SIG-M5 treated with dmso at 0.1 percent for 504 hours (cell line): Measurements from ENCODE around the gene TEX261.
"Not testable (repeated sequence)": the region's sequence is repeated elsewhere in the genome, so short reads cannot be mapped to it uniquely, and the experiment has no call there.

Source experiments
- DNase-seq: peaks from one replicate; lab custom pipeline; 2025; ENCODE audit not compliant: unreplicated experiment; lab: John Stamatoyannopoulos, UW

TEX261 gene

DNA sequence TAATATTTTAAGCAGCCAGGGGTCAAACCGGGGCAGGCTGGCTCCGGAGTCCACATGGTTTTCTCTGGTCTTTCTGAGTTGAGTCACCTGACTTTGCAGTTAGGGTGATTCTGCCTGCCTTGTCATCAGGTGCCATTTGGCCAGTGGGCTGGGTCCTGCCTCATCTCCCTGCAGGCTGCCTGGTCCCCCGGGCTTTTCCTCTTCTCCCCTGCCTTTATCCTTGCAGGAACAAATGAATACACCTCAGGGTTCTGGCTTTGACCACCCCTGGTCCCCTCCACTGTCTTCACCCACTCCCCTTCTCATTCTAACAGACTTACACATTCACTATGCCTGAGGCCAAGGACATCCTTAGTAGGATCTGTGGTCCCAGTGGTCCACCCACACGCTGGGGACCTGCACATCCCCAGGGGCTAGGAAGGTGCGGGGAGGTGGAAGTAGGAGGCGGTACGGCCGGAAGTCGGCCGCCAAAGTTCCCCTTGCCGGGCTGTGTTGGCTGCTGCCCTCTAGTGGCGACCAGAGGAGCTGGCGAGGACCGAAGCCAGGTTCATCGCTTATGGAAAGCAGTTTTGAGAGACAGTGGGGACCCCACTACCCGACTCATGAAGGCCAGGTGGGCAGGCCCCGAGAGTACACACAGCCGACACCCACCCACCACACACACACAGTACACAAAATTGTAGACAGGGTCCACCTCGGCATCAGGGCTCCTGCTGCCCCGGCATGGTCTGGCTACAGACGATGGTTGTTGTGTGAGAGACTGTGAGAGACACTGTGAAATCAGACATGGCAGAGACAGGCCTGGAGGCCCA is 6.3 kb upstream of the TEX261 start:
- peak; percentile 69 for DNase-seq

GRCh38 chr2:70999931-71000330 is 5.3 kb upstream of the TEX261 start:
- not testable (repeated sequence) for DNase-seq

GRCh38 chr2:70999362-70999761 is 4.7 kb upstream of the TEX261 start:
- DNase-seq = no peak

DNA sequence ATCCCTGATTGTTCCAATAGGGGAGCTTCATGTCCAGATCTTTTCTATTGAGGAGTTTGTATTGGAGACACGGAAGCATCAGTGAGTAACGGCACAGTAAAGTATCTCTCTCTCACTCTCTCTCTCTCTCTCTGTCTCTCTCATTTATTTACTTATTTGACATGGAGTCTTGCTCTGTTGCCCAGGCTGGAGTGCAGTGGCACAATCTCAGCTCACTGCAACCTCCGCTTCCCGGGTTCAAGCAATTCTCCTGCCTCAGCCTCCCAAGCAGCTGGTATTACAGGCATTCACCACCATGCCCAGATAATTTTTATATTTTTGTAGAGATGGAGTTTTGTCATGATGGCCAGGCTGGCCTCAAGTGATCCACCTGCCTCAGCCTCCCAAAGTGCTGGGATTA is 4.2 kb upstream of the TEX261 start:
- DNase-seq = not testable (repeated sequence)

- DNase-seq = peak; percentile 58
These were observed 705 bp upstream of the TEX261 start for GRCh38 chr2:70995426-70995729.

DNA sequence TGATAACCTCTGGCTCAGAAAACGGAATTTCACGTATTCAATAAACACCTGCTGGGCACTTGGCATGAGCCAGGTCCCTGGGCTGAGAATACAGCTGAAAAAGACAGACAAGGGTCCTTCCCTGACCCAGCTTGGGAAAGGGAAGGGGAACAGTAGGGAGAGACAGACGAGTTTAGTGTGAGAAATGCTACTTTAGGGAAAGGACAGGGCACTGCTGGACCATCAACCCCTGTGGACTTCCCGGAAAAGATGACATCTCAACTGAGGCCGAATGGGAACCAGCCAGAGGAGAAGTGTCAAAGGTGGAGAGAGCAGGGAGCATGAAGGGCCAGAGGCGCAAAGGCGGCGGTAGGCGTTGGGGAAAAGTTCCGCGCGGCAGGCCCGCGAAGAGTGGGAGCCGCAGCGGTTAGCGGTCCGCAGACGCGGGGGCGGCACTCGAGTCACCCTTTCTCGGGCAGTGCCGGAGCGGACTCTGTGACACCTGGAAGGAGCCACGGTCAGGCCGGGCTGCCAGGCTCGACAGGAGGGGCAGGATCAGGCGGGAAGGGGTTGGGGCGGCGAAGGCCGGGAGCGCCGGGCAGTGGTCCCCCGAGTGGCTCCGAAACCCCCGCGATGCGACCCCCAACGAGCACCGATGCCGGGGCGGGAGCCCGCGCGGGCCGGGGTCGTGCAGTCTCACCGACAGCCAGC is 519 bp downstream of the TEX261 start:
- peak; percentile 9 for DNase-seq

- peak; percentile 9 for DNase-seq
These were observed 1.5 kb downstream of the TEX261 start for GRCh38 chr2:70992945-70993853.

- DNase-seq = no peak
These were observed 2.9 kb downstream of the TEX261 start for GRCh38 chr2:70991742-70992141.

GRCh38 chr2:70991142-70991541 is 3.5 kb downstream of the TEX261 start:
- no peak for DNase-seq

DNA sequence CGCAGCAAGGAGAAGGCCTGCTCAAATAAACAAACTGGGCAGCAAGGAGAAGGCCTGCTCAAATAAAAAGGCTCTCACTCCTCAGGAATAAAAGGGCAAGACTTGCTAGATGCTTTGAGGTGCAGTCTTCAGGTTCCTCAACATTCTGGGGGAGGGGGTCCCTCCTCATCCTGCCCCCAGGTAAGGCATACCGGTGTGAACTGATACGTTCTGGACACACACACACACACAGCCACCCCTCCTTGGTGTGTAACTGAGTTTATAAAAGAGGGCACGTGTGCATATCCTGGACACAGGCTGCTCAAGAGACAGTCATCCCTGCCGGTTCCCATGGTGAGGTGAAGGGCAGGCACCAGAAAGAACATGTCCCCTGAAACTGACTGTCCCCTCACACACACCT is 4.5 kb downstream of the TEX261 start:
- no peak for DNase-seq

DNA sequence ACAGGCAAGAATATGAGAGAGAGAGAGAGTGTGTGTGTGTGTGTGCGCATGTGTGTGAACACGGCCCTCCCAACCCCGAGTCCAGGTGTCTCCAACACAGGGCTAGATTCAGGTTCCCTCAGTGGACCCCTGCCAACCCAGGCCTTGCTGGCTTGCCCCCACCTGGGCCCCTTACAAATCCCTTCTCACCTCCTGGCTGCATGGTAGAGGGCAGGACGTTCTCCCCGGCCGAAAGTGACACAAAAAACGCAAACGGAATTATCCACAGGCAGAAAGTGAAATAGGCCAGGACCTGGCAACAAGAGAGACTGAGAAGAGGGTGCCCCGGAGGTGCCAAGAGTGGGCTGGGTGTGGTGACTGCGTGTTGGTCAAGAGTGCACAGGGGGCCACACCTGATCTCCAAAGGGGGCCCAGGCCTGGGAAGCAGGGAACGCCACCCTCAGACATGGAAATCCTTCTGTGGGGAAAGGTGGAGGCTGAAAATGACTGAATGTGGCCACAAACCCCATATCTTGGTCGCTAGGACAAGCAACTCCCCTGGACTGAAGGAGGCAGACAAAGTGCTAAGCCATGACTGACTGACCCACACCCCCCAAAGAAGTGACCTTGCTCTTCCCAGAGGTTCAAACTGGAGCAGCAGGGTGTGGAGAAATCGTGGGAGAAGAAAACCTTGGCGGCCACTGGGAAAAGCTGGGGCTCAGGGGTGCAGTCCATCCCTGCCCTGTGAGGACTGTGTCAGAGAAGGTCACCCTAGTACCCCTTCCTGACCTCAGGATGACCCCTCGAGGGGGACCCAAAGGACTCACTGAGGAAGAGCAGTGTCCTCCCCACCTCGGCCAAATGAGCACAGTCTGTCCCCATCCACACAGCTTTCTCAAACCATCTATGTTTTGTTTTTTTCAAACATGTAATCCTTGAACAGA is 5.7 kb downstream of the TEX261 start:
- no peak for DNase-seq

DNA sequence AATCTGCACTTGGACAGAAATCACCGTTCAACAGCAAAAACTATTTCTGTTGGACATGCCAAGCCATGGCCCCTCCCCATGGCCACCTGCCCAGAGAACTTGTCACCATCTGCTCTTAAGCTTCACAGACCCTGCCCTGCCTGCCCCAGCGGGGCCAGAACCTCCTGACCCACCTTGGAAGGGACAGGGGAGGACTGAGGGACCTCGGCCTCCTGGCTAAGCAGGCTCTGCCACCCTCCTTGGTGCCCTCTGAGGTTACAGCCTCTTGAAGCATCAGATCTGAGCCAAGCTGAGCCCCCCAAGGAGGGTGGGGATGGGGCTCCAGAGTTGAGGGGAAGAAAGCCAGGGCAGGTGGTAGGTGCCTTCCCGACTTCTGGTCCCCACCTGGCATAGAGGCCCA is 6.5 kb downstream of the TEX261 start:
- DNase-seq = no peak

GRCh38 chr2:70987386-70987785 is 7.3 kb downstream of the TEX261 start:
- DNase-seq = no peak

GRCh38 chr2:70986499-70987189 is 8.0 kb downstream of the TEX261 start:
- DNase-seq = no peak

DNA sequence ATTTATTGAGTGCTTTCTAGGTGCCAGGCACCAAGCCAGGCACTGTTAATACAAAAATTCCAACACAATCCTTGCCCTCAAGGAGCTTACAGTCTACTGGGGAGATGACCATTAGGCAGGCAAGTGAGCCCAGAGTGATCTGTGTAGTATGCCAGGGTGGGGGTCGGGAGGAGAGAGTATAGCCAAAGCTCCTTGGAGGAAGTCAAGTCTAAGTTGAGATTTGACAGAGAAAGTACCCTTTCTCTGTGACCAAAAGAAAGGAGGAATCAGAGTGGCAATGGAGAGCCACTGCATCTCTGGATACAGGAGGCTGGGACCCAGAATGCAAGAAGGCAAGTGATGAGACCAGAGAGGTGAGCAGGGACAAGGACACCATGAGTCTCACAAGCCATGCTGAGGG is 8.7 kb downstream of the TEX261 start:
- no peak for DNase-seq

DNA sequence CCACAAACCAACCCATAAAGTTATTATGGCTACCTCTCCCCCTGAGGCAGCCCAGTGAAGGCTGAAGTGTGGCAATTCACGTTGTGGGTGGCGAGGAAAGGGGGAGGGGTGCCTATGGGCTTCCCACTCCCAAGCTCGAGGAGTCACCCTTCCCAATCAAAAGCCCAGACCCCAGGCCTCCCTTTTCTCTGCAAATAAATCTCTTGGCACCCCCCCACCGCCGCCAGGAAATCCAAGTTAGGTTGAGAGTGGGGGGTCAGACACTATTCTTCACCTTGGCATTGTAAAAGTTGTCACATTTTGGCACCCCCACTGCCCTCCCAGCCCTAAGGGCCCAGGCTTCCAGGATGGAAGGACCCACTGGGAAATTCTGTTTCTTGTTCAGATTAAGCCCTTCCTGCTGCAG is 9.4 kb downstream of the TEX261 start:
- DNase-seq = no peak

DNA sequence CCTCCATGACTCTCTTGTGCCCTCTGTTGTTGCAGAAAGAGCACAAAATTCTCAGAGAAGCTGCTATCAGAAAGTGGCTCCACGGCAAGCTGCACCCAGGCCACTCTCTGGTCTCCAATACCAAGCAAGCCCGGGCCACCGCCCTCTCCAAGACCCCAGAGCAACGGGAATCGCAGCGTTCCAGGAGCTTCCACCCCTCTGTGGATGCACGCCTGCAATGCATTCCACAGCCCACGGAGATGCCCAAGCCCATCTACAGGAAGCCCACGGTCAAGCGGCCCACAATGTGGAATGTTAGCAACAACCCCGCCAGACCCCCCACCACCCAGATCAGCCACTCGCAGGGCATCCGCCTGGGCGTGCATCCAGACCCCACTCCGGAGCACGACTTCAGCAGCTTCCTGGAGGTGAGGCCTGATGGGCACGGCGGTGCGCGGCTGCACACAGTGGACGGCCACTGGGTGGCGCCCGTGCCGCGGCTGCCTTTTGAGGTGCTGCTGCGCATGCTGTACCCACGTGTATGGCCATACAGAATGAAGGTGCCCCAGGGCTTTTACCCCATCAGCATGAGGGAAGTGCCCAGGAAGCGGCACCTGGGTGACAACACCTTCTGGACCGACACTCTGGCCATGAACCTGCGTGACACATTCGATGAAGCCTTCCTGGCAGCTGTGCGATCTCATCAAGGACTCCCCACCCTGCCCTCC is 9.9 kb downstream of the TEX261 start:
- no peak for DNase-seq

GRCh38 chr2:70984228-70984575 is 10.5 kb downstream of the TEX261 start:
- no peak for DNase-seq

DNA sequence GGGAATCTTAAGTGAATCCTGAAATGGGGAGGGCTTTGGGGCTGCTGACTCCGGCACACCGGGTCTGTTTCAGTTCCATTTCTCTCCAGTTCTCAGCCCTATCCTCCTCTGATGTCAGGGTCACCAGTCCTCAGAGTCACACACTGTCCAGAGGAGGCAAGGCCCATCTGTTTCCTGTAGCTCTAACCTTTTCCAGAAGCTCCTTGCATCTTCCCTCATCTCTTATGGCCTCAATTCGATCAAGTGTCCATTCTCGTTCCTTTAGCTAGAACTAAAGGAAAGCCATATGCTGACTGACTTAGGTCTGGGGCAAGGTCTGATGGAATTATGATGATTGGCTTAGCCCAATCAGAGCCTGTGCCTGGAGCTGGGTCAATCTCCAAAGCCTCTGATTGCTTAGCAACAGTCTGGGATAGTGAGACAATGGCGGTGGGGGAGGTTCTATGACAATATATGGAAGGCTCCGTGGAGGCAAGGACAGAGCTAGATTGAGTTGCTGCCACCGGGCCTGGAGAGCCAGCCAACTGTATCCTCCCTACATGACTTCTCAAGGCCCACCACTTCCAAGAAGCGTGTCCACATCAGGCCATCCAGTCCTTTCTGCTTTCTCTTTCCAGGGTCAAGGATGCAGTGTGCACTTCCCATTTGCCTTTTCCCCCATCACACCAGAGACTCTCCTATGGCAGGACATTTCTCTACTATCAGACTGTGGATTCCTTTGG is 11.0 kb downstream of the TEX261 start:
- no peak for DNase-seq
